MM.1S (cell line): ENCODE results near the gene ACAA1.

Experiments used
- DNase-seq: peaks from one replicate; pipeline ENCODE4 v3.0.0-alpha.2; 2015
- H2AFZ ChIP-seq: fragments of 300-600 bp; sonication (generic); 2 replicates; pipeline ENCODE4 v1.6.0; 2016; ENCODE audit warnings: antibody characterized with exemption, low read length
- H3F3A ChIP-seq: fragments of 300-600 bp; sonication (generic); 2 replicates; pipeline ENCODE4 v1.6.1; 2016; ENCODE audit warnings: mild to moderate bottlenecking, antibody characterized with exemption, low read length, moderate library complexity, mixed read lengths; ENCODE audit not compliant: insufficient read depth
- H3K27ac ChIP-seq: fragments of 300-600 bp; sonication (generic); 2 replicates; pipeline ENCODE4 v1.5.1; 2016; ENCODE audit warnings: mild to moderate bottlenecking, low read length
- H3K27me3 ChIP-seq: fragments of 300-600 bp; sonication (generic); replicated peaks from 2 replicates; pipeline ENCODE4 v1.6.0; 2016; ENCODE audit warnings: low read length; ENCODE audit not compliant: insufficient read depth
- H3K36me3 ChIP-seq: fragments of 300-600 bp; sonication (generic); replicated peaks from 2 replicates; pipeline ENCODE4 v1.6.1; 2016; ENCODE audit warnings: mild to moderate bottlenecking, low read length, mixed read lengths; ENCODE audit not compliant: insufficient read depth
- H3K4me1 ChIP-seq: fragments of 300-600 bp; sonication (generic); 2 replicates; pipeline ENCODE4 v1.6.1; 2016; ENCODE audit warnings: low read length, mixed read lengths
- H3K4me2 ChIP-seq: fragments of 300-600 bp; sonication (generic); 2 replicates; pipeline ENCODE4 v1.6.0; 2016; ENCODE audit warnings: low read depth, low read length
- H3K4me3 ChIP-seq: fragments of 300-600 bp; sonication (generic); 2 replicates; pipeline ENCODE4 v1.5.1; 2016; ENCODE audit warnings: low read length, mixed read lengths
- H3K79me2 ChIP-seq: fragments of 300-600 bp; sonication (generic); 2 replicates; pipeline ENCODE4 v1.6.1; 2016; ENCODE audit warnings: mixed run types, low read length, mixed read lengths
- H3K9ac ChIP-seq: fragments of 300-600 bp; sonication (generic); 2 replicates; pipeline ENCODE4 v1.6.1; 2016; ENCODE audit warnings: low read length, mixed read lengths
- H3K9me2 ChIP-seq: fragments of 300-600 bp; sonication (generic); replicated peaks from 2 replicates; pipeline ENCODE4 v1.6.1; 2016; ENCODE audit warnings: mild to moderate bottlenecking, low read length, mixed read lengths; ENCODE audit not compliant: insufficient read depth
- H3K9me3 ChIP-seq: fragments of 300-600 bp; sonication (generic); replicated peaks from 2 replicates; pipeline ENCODE4 v1.6.1; 2016; ENCODE audit warnings: mild to moderate bottlenecking, low read length, mixed read lengths; ENCODE audit not compliant: insufficient read depth
- H4K20me1 ChIP-seq: fragments of 300-600 bp; sonication (generic); 2 replicates; pipeline ENCODE4 v1.6.1; 2016; ENCODE audit warnings: mild to moderate bottlenecking, low read length, moderate library complexity, mixed read lengths; ENCODE audit not compliant: insufficient read depth
- EZH2 ChIP-seq: fragments of 300-600 bp; sonication (generic); optimal IDR thresholded peaks from 2 replicates; pipeline ENCODE3; 2017; ENCODE audit warnings: low read depth, mild to moderate bottlenecking, antibody characterized with exemption, low read length, mixed read lengths
- EZH2phosphoT487 ChIP-seq: fragments of 300-600 bp; sonication (generic); IDR thresholded peaks from 2 replicates; pipeline ENCODE4 v1.6.1; 2018; ENCODE audit warnings: antibody characterized with exemption, low read length
- TF ChIP-seq, protein P1 (sequence below): fragments of 300-600 bp; sonication (generic); IDR thresholded peaks from 2 replicates; pipeline ENCODE4 v1.5.1; 2016; ENCODE audit warnings: antibody characterized with exemption, low read length, mixed read lengths

Gene ACAA1

DNA sequence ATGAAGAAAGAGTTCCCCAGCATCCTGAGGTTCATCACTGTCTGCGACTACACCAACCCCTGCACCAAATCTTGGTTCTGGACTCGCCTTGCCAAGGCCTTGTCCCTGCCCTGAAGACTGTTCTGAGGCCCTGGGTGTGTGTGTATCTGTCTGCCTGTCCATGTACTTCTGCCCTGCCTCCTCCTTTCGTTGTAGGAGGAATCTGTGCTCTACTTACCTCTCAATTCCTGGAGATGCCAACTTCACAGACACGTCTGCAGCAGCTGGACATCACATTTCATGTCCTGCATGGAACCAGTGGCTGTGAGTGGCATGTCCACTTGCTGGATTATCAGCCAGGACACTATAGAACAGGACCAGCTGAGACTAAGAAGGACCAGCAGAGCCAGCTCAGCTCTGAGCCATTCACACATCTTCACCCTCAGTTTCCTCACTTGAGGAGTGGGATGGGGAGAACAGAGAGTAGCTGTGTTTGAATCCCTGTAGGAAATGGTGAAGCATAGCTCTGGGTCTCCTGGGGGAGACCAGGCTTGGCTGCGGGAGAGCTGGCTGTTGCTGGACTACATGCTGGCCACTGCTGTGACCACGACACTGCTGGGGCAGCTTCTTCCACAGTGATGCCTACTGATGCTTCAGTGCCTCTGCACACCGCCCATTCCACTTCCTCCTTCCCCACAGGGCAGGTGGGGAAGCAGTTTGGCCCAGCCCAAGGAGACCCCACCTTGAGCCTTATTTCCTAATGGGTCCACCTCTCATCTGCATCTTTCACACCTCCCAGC, 4.4 kb upstream of the ACAA1 start:
- Histone ChIP-seq H3K4me2 (no peak overlapping the region), H3K27ac (no peak overlapping the region), H3K4me1 (peaks cover 6% of the 10 kb centered on the region; the same call in 1 of the 2 replicates), H3K9me2 (no peaks in the 10 kb centered on the region), H3K9ac (no peak overlapping the region), H3K9me3 (no peaks in the 10 kb centered on the region), H4K20me1 (no peaks in the 10 kb centered on the region), H3K36me3 (no peaks in the 10 kb centered on the region), H3K79me2 (peaks cover 15% of the 10 kb centered on the region), H2AFZ (no peak overlapping the region), H3F3A (no peaks in the 10 kb centered on the region), H3K4me3 (no peak overlapping the region), H3K27me3 (no peaks in the 10 kb centered on the region)
- TF ChIP-seq EZH2 (no peak), EZH2phosphoT487 (no peak)
- TF ChIP-seq, protein P1, sequence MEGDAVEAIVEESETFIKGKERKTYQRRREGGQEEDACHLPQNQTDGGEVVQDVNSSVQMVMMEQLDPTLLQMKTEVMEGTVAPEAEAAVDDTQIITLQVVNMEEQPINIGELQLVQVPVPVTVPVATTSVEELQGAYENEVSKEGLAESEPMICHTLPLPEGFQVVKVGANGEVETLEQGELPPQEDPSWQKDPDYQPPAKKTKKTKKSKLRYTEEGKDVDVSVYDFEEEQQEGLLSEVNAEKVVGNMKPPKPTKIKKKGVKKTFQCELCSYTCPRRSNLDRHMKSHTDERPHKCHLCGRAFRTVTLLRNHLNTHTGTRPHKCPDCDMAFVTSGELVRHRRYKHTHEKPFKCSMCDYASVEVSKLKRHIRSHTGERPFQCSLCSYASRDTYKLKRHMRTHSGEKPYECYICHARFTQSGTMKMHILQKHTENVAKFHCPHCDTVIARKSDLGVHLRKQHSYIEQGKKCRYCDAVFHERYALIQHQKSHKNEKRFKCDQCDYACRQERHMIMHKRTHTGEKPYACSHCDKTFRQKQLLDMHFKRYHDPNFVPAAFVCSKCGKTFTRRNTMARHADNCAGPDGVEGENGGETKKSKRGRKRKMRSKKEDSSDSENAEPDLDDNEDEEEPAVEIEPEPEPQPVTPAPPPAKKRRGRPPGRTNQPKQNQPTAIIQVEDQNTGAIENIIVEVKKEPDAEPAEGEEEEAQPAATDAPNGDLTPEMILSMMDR = no peak
- no peak for DNase-seq

DNA sequence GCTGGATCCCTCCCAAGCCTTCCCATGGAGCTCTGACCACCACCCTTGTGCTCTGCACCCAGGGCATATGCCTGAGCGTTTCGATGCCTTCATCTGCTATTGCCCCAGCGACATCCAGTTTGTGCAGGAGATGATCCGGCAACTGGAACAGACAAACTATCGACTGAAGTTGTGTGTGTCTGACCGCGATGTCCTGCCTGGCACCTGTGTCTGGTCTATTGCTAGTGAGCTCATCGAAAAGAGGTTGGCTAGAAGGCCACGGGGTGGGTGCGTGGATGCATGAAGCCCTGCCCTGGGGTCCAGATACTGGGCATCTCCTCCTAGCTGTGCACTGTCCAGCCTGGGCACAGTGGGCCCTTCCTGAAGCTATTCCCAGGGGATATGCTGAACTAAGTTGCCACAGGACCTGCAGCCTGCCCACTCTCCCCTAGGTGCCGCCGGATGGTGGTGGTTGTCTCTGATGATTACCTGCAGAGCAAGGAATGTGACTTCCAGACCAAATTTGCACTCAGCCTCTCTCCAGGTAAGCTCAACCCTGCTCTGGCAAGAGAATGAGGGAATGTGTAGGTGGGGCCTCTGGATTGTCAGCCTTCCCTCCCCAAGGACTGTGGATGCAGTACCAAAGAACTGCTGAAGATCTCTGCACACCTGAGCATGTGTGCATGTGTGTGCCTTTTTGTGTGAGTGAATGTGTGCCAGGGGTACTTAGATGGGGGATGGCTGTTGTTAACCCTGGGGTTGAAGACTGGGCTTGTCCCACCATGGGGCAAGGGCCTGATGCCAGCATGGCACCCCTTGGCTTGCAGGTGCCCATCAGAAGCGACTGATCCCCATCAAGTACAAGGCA, 3.6 kb upstream of the ACAA1 start:
- no peak for DNase-seq
- H3K9me3 ChIP-seq = no peaks in the 10 kb centered on the region
- TF ChIP-seq EZH2phosphoT487 (no peak), EZH2 (no peak)
- TF ChIP-seq, protein P1 = no peak
- H3K4me1 ChIP-seq = peaks cover 6% of the 10 kb centered on the region; the same call in 1 of the 2 replicates
- H4K20me1 ChIP-seq = no peaks in the 10 kb centered on the region
- no peak overlapping the region for H3K4me3 ChIP-seq
- no peaks in the 10 kb centered on the region for H3F3A ChIP-seq
- H3K27ac ChIP-seq = no peak overlapping the region
- no peak overlapping the region for H3K4me2 ChIP-seq
- H3K79me2 ChIP-seq = peaks cover 23% of the 10 kb centered on the region
- H3K27me3 ChIP-seq = no peaks in the 10 kb centered on the region
- no peaks in the 10 kb centered on the region for H3K9me2 ChIP-seq
- H2AFZ ChIP-seq = no peak overlapping the region
- H3K9ac ChIP-seq = no peak overlapping the region
- no peaks in the 10 kb centered on the region for H3K36me3 ChIP-seq

DNA sequence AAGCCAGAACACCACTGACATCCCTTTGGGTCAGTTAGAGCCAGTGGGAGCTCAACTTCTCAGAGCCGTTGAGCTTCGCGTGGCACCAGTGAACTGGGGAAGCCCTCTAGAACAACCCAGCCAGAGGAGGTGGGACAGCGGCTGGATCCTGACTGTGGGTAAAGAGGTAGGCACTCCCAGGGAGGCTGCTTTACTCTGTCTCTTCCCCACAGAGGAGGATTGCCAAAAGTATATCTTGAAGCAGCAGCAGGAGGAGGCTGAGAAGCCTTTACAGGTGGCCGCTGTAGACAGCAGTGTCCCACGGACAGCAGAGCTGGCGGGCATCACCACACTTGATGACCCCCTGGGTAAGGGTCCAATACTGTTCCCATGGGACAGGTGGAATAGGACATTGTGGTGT, 2.7 kb upstream of the ACAA1 start:
- Histone ChIP-seq H2AFZ (no peak overlapping the region), H3K9me3 (no peaks in the 10 kb centered on the region), H3K9ac (no peak overlapping the region), H3K27ac (no peak overlapping the region), H3K79me2 (peaks cover 28% of the 10 kb centered on the region), H4K20me1 (no peaks in the 10 kb centered on the region), H3K4me2 (peak overlapping the region; percentile 96; the same call in 1 of the 2 replicates), H3K36me3 (no peaks in the 10 kb centered on the region), H3K4me3 (no peak overlapping the region), H3K9me2 (no peaks in the 10 kb centered on the region), H3F3A (no peaks in the 10 kb centered on the region), H3K4me1 (peaks cover 6% of the 10 kb centered on the region; the same call in 1 of the 2 replicates), H3K27me3 (no peaks in the 10 kb centered on the region)
- TF ChIP-seq, protein P1 = no peak
- no peak for DNase-seq
